Suprapubic skin (tissue), 4 donors: ENCODE measurements around the gene PRKACA.

ENCODE experiments used
- CTCF ChIP-seq, 2 donors: fragments of 200-600 bp in 1 of 2; fragments of 450-650 bp in 1 of 2; sonication (generic) in 1 of 2; IDR thresholded peaks; one replicate each; pipeline ENCODE4 v1.5.1; 2016 to 2019; ENCODE audit warnings: antibody characterized with exemption in 2 of 2, mild to moderate bottlenecking in 1 of 2, moderate library complexity in 1 of 2
- EP300 ChIP-seq: sonication (generic); formaldehyde crosslinking; IDR thresholded peaks from one replicate; pipeline ENCODE4 v1.6.1; 2017; ENCODE audit warnings: antibody characterized with exemption
- POLR2A ChIP-seq, 2 donors: fragments of 450-650 bp; IDR thresholded peaks; one replicate each; pipeline ENCODE4 v1.6.1; 2017; ENCODE audit warnings: antibody characterized with exemption in 2 of 2, mild to moderate bottlenecking in 2 of 2, moderate library complexity in 2 of 2
- POLR2AphosphoS5 ChIP-seq, 3 donors: sonication (generic); formaldehyde crosslinking; IDR thresholded peaks; one replicate each; pipeline ENCODE4 v1.6.1; 2017; ENCODE audit warnings: antibody characterized with exemption in 3 of 3

GRCh38 chr19:14148751-14149410, 31.3 kb upstream of the PRKACA start:
- TF ChIP-seq CTCF (IDR thresholded peaks at IDR 0.05): no peak
- no peak for TF ChIP-seq POLR2AphosphoS5 (IDR thresholded peaks at IDR 0.05)
- TF ChIP-seq POLR2A (IDR thresholded peaks at IDR 0.05): no peak
- TF ChIP-seq EP300: no peak
